ENCODE results near the gene B9D2.

Gene B9D2

DNA sequence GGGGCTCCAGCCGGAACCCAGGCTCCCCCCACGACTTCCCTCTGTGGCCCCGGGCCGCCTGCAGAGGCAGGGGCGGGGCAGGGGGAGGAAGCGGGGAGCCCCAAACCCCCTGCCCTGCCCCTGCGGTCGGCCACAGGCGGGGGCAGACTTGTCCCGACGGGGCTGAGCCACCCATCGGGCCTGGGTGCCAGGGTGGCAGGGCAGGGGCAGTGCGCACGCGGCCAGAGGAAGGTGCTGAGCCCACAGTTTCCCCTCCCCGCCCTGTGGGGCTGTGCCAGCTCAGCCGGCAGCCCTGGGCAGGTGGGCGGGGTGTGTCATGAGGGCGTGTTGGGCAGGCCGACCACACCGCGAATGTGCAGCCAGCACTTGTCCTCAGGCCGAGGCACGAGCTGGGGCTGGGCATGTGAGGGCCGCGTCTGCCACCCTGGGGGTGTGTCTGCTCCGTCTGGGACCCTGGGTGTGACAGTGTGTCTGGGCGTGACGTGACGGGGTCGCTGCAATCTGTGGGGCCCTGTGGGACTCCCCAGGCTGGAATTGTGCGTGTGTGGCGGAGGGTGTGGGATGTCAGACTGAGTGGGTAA lies 36.3 kb downstream of the B9D2 start:
- DNase-seq (ENCODE audit: low read depth in 2 of 2) = peak; percentile 69 to 72

GRCh38 chr19:41327076-41327575 lies 36.8 kb downstream of the B9D2 start:
- no peak for DNase-seq (ENCODE audit: low read depth in 2 of 2)

GRCh38 chr19:41325947-41326706 lies 37.8 kb downstream of the B9D2 start:
- no peak for DNase-seq (ENCODE audit: low read depth in 2 of 2)

- DNase-seq (ENCODE audit: low read depth in 2 of 2) = no peak
Observed at GRCh38 chr19:41325640-41325946, 38.4 kb downstream of the B9D2 start.

- no peak for DNase-seq (ENCODE audit: low read depth in 2 of 2)
Observed at GRCh38 chr19:41324921-41325639, 38.9 kb downstream of the B9D2 start.

GRCh38 chr19:41324231-41324702 lies 39.7 kb downstream of the B9D2 start:
- no peak for DNase-seq (ENCODE audit: low read depth in 2 of 2)

DNA sequence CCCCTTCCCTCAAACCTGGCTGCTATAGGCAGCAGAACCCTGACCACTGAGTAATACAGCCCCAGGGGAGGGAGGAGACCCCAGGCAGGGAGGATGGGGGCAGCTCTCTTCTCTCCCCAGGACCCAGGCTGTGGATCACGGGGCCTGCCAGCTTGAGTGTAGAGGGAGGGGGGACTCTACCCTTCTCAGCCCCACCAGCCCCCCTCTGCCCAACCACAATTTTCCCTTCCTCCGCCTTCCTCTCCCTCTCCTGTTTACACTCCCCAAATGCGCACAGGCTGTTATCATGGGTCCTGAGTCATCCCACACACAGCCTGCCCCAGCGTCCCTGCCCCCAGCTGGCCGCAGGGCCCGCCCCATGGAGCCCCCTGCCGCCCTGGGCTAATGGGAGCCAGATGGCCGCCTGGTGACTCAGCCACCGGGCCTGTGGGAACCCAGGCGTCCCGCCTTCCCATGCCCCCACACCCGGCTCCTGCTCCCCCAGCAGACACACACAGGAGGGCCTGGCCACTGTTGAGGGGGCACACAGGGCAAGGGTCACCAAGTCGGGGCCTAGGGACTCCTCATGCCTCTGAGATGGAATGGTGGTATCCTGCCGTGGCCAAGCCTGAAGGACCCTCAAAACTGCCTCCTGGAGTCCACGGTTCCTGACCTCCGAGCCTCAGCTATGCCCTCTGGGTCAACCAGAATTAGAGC lies 40.4 kb downstream of the B9D2 start:
- no peak for DNase-seq (ENCODE audit: low read depth in 2 of 2)

GRCh38 chr19:41323023-41323422 lies 40.9 kb downstream of the B9D2 start:
- DNase-seq (ENCODE audit: low read depth in 2 of 2) = no peak

- no peak for DNase-seq (ENCODE audit: low read depth in 2 of 2)
Observed at GRCh38 chr19:41322451-41322850, 41.5 kb downstream of the B9D2 start.

DNA sequence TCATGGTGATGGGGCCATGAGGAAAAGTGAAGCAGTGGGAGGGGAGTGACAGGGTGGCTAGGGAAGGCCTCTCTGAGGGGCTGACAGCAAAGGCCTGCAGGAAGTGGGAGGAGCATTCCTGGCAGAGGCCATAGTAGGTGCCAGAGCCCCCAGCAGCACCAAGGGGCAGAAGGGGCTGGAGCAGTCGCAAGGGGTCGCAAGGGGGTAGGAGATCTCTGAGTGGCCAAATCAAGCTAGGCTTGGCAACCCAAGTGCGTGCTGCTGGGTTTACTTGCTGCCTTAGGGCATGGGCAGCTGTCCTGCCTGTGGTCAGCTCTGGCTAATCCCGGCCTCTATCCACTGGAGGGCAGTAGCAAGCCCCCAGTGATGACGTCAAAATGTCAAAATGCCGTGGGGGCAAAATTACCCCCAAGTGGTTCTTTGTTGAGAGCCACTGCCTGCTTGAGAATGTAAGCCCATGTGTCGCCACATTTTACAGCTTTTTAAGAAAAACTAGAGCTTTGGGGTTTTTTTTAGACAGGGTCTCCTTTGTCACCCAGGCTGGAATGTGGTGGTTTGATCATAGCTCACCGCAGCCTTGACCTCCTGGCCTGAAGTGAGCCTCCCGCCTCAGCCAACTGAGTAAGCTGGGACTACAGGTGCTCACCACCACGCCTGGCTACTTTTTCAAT lies 42.2 kb downstream of the B9D2 start:
- DNase-seq (ENCODE audit: low read depth in 2 of 2) = no peak

DNA sequence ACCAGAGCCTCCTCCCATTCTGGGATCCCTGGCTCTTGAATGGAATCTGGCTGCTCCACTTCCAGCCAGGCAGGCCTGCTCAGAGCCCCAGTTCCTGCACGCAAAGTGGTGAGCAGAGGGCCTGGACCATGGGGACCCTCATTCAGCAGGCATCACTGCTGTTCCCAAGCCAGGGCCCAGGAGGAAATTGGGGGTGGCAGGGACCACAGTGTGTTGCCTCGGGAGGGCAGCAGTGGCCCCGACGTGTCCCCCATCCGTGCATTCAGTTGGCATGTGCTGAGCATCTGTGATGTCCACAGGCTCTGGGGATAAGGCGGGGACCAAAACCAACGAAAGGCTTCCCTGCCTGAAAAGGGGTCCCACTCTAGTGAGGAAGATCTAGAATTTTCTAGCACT lies 42.7 kb downstream of the B9D2 start:
- DNase-seq (ENCODE audit: low read depth in 2 of 2) = no peak

DNA sequence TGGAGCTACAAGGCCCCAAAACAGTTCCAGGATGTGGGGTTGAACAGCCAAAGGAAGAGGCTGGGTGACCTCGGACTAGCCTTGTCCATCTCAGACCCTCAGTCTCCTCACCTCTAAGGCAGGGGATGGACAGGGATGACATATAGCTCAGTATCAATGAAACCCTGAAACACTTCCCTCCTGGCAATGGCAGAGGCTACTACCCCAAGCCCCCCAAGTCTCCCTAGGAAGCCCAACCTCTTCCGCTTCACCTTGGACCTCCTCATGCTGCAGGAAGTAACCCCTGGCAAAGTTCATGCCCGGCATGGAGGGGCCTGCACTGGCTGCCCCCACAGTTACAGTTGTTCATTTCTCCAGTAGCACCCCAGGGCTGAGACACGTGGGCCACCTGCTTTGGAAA lies 43.4 kb downstream of the B9D2 start:
- no peak for DNase-seq (ENCODE audit: low read depth in 2 of 2)

DNA sequence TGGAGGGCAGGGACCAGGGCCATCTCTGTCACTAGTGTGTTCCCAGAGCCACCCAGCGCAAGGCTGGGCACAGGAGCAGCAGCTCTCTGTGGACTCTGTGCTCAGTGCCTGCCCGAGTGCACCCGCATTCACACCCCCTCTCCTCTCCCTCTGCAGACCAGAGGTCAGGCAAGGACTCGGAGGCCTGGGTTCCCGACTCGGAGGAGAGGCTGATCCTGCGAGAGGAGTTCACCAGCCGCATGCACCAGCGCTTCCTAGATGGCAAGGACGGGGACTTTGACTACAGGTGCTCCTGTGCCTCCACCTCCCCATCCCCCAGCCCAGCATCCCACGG lies 43.8 kb downstream of the B9D2 start:
- no peak for DNase-seq (ENCODE audit: low read depth in 2 of 2)

DNA sequence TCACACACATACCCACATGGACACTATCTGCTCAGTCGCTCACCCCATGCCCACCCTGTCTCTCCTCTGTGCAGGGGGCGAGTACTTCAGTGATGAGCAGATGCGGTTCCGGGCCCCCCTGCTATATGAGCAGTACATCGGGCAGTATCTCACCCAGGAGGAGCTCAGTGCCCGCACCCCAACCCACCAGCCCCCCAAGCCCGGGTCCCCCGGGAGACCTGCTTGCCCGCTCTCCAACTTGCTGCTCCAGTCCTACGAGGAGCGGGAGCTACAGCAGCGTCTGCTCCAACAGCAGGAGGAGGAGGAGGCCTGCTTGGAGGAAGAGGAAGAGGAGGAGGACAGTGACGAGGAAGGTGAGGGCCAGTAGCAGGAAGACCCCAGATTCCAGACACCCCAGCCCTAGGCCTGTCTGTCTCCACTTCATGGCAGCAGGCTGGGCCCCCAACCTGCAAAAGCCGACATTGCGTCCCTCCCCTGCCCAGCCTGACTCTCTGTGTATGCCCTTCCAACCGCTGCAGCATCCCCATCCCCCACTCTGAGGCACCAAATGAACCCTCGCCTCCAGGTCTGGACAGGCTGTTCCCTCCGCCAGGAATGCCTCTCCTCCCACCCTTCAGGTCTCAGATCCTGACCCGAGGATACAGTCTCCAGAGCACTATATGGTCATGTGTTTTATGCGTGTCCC lies 44.3 kb downstream of the B9D2 start:
- DNase-seq (ENCODE audit: low read depth in 2 of 2) = no peak

DNA sequence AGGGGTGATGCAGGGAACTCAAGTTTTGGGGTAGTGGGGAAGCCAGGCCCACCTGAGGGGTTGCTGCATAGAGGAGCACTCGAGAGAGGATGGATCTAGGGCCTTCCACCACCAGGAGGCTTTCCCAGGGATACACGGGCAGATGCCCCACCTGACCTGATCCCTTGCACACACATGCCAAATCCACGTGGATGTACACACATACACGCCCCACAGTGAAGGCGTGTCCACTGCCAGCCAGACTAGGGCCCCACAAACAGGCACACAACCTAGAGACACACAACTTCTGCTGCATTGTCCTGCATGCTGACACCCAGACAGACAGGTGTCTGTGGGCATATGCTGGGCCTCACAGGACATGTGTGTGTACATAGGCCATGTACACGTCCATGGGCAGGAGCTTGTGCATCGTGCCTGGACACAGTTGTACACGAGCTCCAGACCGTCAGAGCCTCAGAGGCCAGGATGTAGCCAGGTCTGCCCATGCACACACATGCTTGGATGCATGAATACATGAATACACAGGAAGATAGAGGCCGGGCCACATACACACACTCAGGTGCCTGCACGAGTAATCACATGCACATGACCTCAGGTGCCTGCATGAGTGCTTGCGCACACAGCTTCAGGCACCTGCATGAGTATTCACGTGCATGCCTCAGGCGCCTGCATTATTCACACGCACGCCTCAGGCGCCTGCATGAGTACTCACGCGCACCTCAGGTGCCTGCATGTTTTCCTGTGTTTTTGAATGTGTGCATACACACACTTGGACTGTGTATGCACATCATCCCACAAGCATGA lies 45.1 kb downstream of the B9D2 start:
- no peak for DNase-seq (ENCODE audit: low read depth in 2 of 2)

- no peak for DNase-seq (ENCODE audit: low read depth in 2 of 2)
Observed at GRCh38 chr19:41316306-41316920, 47.5 kb downstream of the B9D2 start.

- DNase-seq (ENCODE audit: low read depth in 2 of 2) = no peak
Observed at GRCh38 chr19:41311613-41312012, 52.3 kb downstream of the B9D2 start.

DNA sequence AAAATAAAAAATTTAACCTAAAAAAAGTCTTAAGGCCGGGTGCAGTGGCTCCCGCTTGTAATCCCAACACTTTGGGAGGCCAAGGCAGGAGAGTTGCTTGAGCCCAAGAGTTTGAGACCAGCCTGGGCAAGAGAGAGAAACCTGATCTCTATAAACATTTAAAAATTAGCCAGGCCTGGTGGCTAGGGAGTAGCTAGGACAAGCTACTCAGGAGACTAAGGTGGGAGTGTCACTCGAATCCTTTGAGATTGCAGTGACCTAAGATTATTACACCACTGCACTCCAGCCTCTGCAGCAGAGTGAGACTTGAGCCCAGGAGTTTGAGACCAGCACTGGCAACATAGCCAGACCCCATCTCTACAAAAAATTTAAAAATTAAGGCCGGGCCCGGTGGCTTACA lies 52.9 kb downstream of the B9D2 start:
- DNase-seq (ENCODE audit: low read depth in 2 of 2) = no peak

DNA sequence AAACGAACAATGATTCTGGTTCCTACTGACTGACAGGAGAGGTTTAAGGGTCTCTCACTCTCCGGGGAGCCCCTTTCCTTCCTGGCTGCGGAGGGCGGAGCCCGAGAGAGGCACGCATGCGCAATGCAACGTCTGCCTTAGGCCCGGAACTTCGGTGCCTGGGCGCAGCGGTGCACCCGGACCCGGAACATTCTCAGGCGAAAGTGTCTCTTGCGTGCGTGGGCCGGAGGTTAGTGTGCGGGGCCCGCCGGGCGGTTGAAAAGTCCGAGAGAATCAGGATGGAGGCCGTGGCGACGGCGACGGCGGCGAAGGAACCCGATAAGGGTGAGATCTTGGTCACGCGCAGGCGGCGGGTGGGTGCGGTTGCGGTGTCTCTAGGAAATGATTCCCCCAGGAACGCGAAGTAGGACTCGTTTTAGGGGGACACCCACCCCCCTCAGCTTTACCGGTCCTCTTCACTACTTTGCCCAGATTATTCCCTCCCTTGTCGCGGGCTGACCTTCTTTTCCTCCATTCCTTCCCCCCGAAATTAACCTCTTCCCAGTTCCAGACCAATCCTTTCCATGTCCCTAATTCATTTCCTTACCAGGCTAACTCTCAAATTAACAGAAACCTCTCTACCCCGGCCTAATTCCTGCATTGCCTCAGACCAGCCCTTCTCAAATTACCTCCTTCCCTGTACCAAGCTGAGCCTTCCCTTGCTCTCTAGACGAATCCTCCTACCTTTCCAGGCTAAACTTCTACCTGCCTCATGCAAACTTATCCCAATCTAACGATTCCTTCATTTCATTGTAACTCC lies 53.7 kb downstream of the B9D2 start, which contains the start of gene CCDC97:
CCDC97 (plus strand) TSS at position 140 of the 799 bp plus-strand sequence; CDS start at position 279, 139 bp downstream.
- peak; percentile 82 to 84 for DNase-seq (ENCODE audit: low read depth in 2 of 2)
